ENCODE results near the gene GCLC. TPM values are rescaled to one million over a fixed set of nuclear protein-coding genes. Genes with fewer than 3 reads are reported as not detected.
A peak's percentile ranks its signal among the peaks of the same experiment; 100 is the strongest.

The GCLC gene
- total and polyA plus RNA-seq, 10 of the 15 experiments (the other 5 are each of a cell fraction or from before 2014, with no cell fraction given): 6.5 to 23.6 (median 12.5) TPM

GRCh38 chr6:53461041-53461656 lies 83.8 kb downstream of the GCLC start (continued):
- TF ChIP-seq, protein P1, sequence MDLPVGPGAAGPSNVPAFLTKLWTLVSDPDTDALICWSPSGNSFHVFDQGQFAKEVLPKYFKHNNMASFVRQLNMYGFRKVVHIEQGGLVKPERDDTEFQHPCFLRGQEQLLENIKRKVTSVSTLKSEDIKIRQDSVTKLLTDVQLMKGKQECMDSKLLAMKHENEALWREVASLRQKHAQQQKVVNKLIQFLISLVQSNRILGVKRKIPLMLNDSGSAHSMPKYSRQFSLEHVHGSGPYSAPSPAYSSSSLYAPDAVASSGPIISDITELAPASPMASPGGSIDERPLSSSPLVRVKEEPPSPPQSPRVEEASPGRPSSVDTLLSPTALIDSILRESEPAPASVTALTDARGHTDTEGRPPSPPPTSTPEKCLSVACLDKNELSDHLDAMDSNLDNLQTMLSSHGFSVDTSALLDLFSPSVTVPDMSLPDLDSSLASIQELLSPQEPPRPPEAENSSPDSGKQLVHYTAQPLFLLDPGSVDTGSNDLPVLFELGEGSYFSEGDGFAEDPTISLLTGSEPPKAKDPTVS (IDR thresholded peaks at IDR 0.05; ENCODE audit: low read depth, low read length): no peak
- peak; percentile 80; the same call in 1 of the 2 replicates for TF ChIP-seq STAT3 (IDR thresholded peaks at IDR 0.05; ENCODE audit: low read depth, low read length)

- ChIA-PET POLR2A (interaction anchor here (0.8 to 3.1 kb wide), 6 partner anchors 8 to 156 kb away, joined by 3 to 17 read pairs (median 5); no protein-coding TSS in a partner anchor), SMC1A (ENCODE audit: uncharacterized antibody, unreplicated experiment) (interaction anchor here (1.1 to 12.7 kb wide), 8 partner anchors 11 to 290 kb away, joined by 3 to 229 read pairs (median 42); no protein-coding TSS in a partner anchor), RAD21 (ENCODE audit: unreplicated experiment) (interaction anchor here (0.7 to 5.2 kb wide), 11 partner anchors 10 to 286 kb away, joined by 3 to 24 read pairs (median 6); no protein-coding TSS in a partner anchor), CTCF (interaction anchor here (0.6 to 3.9 kb wide), 14 partner anchors 10 to 392 kb away, joined by 3 to 30 read pairs (median 4); partner anchors contain the start of gene FBXO9)
- no peak overlapping the region for H3K27ac ChIP-seq (ENCODE audit: control insufficient read depth, insufficient read depth)
- H3K4me2 ChIP-seq (ENCODE audit: control insufficient read depth, insufficient read depth): no peak overlapping the region
- no peaks in the 10 kb centered on the region for H3K27me3 ChIP-seq (replicated peaks in 1 of 2; ENCODE audit: control insufficient read depth in 2 of 2, insufficient read depth in 2 of 2, low read length in 1 of 2)
- 15% methylated on average over 3 of the region's 3 CpGs for WGBS (ENCODE audit: insufficient coverage, insufficient replicate concordance, low lambda C conversion rate, missing lambda C conversion rate)
- no peaks in the 10 kb centered on the region for H4K20me1 ChIP-seq (ENCODE audit: control insufficient read depth, insufficient read depth)
- BruUV-seq (replicated peaks): no TSS peak
- H3K36me3 ChIP-seq (ENCODE audit: control insufficient read depth in 2 of 2, insufficient read depth in 2 of 2, low read length in 1 of 2): no peaks in the 10 kb centered on the region; a peak in 1 of 4 replicates
- no peaks in the 10 kb centered on the region for H3K4me1 ChIP-seq (ENCODE audit: control insufficient read depth, insufficient read depth, low read length)
- peak; percentile 56 for ATAC-seq
- no peak overlapping the region for H3K9ac ChIP-seq (ENCODE audit: control insufficient read depth, insufficient read depth, low read length)
- in situ Hi-C loops (cut with MboI): no loop called here
- intact Hi-C loops (cut with micrococcal nuclease; ENCODE audit: unreplicated experiment): no loop called here
- no peak overlapping the region for H2AFZ ChIP-seq (ENCODE audit: control insufficient read depth, low read depth, low read length)
- FAIRE-seq: peak; percentile 78
- no peaks in the 10 kb centered on the region for H3K9me3 ChIP-seq (replicated peaks; ENCODE audit: control insufficient read depth, insufficient read depth, low read length)
- no peak overlapping the region for H3K4me3 ChIP-seq
- H3K79me2 ChIP-seq (ENCODE audit: control insufficient read depth, insufficient read depth, low read length): no peaks in the 10 kb centered on the region
- no peak for DNase-seq (ENCODE audit: low read depth, low spot score)
- TF ChIP-seq ETV6 (conservative IDR thresholded peaks at IDR 0.05 in 1 of 2, IDR thresholded peaks at IDR 0.05 in 1 of 2; ENCODE audit: borderline replicate concordance in 1 of 2, low read depth in 1 of 2): peak in 1 of 2 experiments; percentile 64; a peak in 1 of 4 replicates
- no peak for TF ChIP-seq BRCA1 (IDR thresholded peaks at IDR 0.05; ENCODE audit: low read depth, low read length)
- TF ChIP-seq NFYA (IDR thresholded peaks at IDR 0.05; ENCODE audit: borderline replicate concordance, low read depth, low read length): no peak
- peak; percentile 61 for TF ChIP-seq ATF7 (IDR thresholded peaks at IDR 0.05; ENCODE audit: low read depth)
- TF ChIP-seq HDAC2 (IDR thresholded peaks at IDR 0.05): no peak
- TF ChIP-seq ZBED1 (IDR thresholded peaks at IDR 0.05; ENCODE audit: borderline replicate concordance): no peak
- TF ChIP-seq POU2F2 (IDR thresholded peaks at IDR 0.05; ENCODE audit: borderline replicate concordance, low read depth, low read length): no peak
- no peak for TF ChIP-seq YY1 (IDR thresholded peaks at IDR 0.05; ENCODE audit: low read depth, low read length)
- no peak for TF ChIP-seq ELK1 (IDR thresholded peaks at IDR 0.05; ENCODE audit: low read depth, low read length)
- TF ChIP-seq RAD21 (IDR thresholded peaks at IDR 0.05; ENCODE audit: insufficient read depth, low read depth, low read length): no peak
- TF ChIP-seq EED (IDR thresholded peaks at IDR 0.05; ENCODE audit: low read depth): 0 out of 2 replicates have a peak, but pooled peaks have one; percentile 30
- TF ChIP-seq PAX5 (IDR thresholded peaks at IDR 0.05; ENCODE audit: borderline replicate concordance, low read depth, low read length): no peak
- TF ChIP-seq DPF2 (IDR thresholded peaks at IDR 0.05): 0 out of 2 replicates have a peak, but pooled peaks have one; percentile 23
- no peak for TF ChIP-seq MXI1 (IDR thresholded peaks at IDR 0.05; ENCODE audit: low read depth, low read length)
- TF ChIP-seq SRF (IDR thresholded peaks at IDR 0.05; ENCODE audit: low read depth in 2 of 2, low read length in 2 of 2): peak in 1 of 2 experiments; percentile 53; a peak in 1 of 4 replicates
- TF ChIP-seq HDGF (IDR thresholded peaks at IDR 0.05): peak; percentile 14; the same call in 1 of the 2 replicates
- TF ChIP-seq EP300 (IDR thresholded peaks at IDR 0.05; ENCODE audit: borderline replicate concordance in 1 of 2, control insufficient read depth in 1 of 2, low read depth in 2 of 2, low read length in 2 of 2): peak in 1 of 2 experiments; percentile 10; a peak in 1 of 4 replicates
Observed at GRCh38 chr6:53458105-53458866, 86.6 kb downstream of the GCLC start.

Measured in GM12878 (cell line).